GM12878 (cell line): ENCODE data around the gene TMC4.

Source experiments
- CBX5 ChIP-seq: sonication (generic); IDR thresholded peaks from 2 replicates; pipeline ENCODE4 v1.6.1; 2016; ENCODE audit warnings: low read depth, moderate library complexity, mild to moderate bottlenecking, inconsistent platforms
- EP300 ChIP-seq, 2 experiments: fragments of 150-350 bp in 1 of 2; IDR thresholded peaks; 2 replicates each; pipeline ENCODE4 v1.6.1; 2011 to 2012; ENCODE audit warnings: low read depth in 2 of 2, low read length in 2 of 2, borderline replicate concordance in 1 of 2, improper control_type of control experiment in 1 of 2, inconsistent platforms in 1 of 2; ENCODE audit not compliant: control insufficient read depth in 1 of 2
- NBN ChIP-seq: fragments of 450-650 bp; IDR thresholded peaks from 2 replicates; pipeline ENCODE4 v1.6.1; 2016
- POLR2A ChIP-seq: IDR thresholded peaks from 2 replicates; pipeline ENCODE4 v1.6.1; 2011; ENCODE audit warnings: low read depth, mild to moderate bottlenecking, low read length
- POLR2AphosphoS2 ChIP-seq: IDR thresholded peaks from 2 replicates; pipeline ENCODE4 v1.6.1; 2011; ENCODE audit warnings: low read depth, mild to moderate bottlenecking, low read length, improper control_type of control experiment, moderate library complexity
- RAD21 ChIP-seq: IDR thresholded peaks from 2 replicates; pipeline ENCODE4 v1.6.1; 2011; ENCODE audit warnings: mild to moderate bottlenecking, low read depth, low read length, moderate library complexity; ENCODE audit not compliant: insufficient read depth
- SREBF2 ChIP-seq: IDR thresholded peaks from 2 replicates; pipeline ENCODE4 v1.6.1; 2012; ENCODE audit warnings: mild to moderate bottlenecking, low read length
- ZNF274 ChIP-seq: IDR thresholded peaks from one replicate; pipeline ENCODE4 v1.8.0; 2011; ENCODE audit not compliant: insufficient read length, insufficient read depth
- TF ChIP-seq, protein P1 (sequence below), 3 experiments: IDR thresholded peaks in 2 of 3; conservative IDR thresholded peaks in 1 of 3; 2 replicates each; pipeline ENCODE4 v1.5.1; 2011; ENCODE audit warnings: low read depth in 3 of 3, low read length in 3 of 3, mild to moderate bottlenecking in 3 of 3, control low read depth in 2 of 3, moderate library complexity in 2 of 3, inconsistent platforms in 1 of 3, mixed read lengths in 1 of 3; ENCODE audit not compliant: control insufficient read depth in 2 of 3, insufficient read depth in 1 of 3; ENCODE audit errors: extremely low read depth in 1 of 3

DNA sequence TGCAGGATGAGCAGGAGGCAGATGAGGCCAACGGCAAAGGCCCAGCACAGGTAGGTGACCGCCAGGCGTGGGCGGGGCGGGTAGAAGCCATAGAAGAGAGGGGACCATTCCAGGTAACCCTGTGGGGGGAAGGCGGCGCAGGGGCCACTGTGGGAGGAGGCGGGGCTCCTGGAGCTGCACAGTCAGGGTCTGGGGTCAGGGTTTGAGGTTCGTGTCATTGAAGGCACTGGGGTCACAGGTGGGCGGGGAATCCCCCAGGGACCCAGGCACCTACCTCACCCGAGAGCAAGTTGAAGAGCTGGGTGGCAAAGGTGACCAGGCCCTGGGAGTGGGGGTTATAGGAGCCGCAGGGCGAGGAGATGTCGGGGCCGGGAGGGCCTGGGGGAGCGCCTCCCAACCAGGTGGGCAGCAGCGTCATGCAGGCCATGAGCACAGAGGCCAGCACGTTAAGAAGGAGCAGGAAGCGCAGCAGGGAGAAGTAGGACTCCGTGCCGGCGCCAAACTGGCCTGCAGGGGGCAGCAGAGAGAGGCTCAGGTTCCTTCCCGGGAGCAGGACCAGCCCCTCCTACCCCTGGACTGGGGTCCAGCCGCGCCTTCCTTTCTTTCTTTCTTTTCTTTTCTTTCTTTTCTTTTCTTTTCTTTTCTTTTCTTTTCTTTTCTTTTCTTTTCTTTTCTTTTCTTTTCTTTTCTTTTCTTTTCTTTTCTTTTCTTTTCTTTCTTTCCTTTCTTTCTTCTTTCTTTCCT, 4.6 kb downstream of the TMC4 start:
- TF ChIP-seq CBX5 (no peak), SREBF2 (no peak), POLR2A (no peak), EP300 (IDR thresholded peaks at IDR 0.05; ENCODE audit: borderline replicate concordance in 1 of 2, control insufficient read depth in 1 of 2, low read depth in 2 of 2, low read length in 2 of 2) (no peak), ZNF274 (no peak), RAD21 (peak; percentile 66), NBN (no peak), POLR2AphosphoS2 (no peak)
- TF ChIP-seq, protein P1, sequence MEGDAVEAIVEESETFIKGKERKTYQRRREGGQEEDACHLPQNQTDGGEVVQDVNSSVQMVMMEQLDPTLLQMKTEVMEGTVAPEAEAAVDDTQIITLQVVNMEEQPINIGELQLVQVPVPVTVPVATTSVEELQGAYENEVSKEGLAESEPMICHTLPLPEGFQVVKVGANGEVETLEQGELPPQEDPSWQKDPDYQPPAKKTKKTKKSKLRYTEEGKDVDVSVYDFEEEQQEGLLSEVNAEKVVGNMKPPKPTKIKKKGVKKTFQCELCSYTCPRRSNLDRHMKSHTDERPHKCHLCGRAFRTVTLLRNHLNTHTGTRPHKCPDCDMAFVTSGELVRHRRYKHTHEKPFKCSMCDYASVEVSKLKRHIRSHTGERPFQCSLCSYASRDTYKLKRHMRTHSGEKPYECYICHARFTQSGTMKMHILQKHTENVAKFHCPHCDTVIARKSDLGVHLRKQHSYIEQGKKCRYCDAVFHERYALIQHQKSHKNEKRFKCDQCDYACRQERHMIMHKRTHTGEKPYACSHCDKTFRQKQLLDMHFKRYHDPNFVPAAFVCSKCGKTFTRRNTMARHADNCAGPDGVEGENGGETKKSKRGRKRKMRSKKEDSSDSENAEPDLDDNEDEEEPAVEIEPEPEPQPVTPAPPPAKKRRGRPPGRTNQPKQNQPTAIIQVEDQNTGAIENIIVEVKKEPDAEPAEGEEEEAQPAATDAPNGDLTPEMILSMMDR (IDR thresholded peaks at IDR 0.05 in 2 of 3, conservative IDR thresholded peaks at IDR 0.05 in 1 of 3; ENCODE audit: control insufficient read depth in 2 of 3, extremely low read depth in 1 of 3, insufficient read depth in 1 of 3, low read depth in 3 of 3, low read length in 3 of 3): peak; percentile 72 to 91 (median 81)
